ENCODE results near the gene GASK1B. TPM values are rescaled to one million over a fixed set of nuclear protein-coding genes. Genes with fewer than 3 reads are reported as not detected.

Gene GASK1B
- polyA plus RNA-seq (2011; rRNA removed) (2.4 and 2.9 TPM in 2 replicates), polyA plus RNA-seq (2017; fragmentation: RNase III; extraction: RNeasy Plus Mini Kit Qiagen cat#74134 plus additional on column Dnase treatment) (2.1 to 2.7 TPM (median 2.7 TPM) in 3 replicates), polyA minus RNA-seq (2011; rRNA and poly(A)+ RNA removed) (1.8 and 3.6 TPM in 2 replicates)
- 0.13 and 0.18 TPM in 2 replicates for polyA plus RNA-seq (2012; cell fraction: cytosol; rRNA removed)
- 0.23 TPM in 2 replicates for polyA plus RNA-seq (2012; cell fraction: nucleus; rRNA removed)

DNA sequence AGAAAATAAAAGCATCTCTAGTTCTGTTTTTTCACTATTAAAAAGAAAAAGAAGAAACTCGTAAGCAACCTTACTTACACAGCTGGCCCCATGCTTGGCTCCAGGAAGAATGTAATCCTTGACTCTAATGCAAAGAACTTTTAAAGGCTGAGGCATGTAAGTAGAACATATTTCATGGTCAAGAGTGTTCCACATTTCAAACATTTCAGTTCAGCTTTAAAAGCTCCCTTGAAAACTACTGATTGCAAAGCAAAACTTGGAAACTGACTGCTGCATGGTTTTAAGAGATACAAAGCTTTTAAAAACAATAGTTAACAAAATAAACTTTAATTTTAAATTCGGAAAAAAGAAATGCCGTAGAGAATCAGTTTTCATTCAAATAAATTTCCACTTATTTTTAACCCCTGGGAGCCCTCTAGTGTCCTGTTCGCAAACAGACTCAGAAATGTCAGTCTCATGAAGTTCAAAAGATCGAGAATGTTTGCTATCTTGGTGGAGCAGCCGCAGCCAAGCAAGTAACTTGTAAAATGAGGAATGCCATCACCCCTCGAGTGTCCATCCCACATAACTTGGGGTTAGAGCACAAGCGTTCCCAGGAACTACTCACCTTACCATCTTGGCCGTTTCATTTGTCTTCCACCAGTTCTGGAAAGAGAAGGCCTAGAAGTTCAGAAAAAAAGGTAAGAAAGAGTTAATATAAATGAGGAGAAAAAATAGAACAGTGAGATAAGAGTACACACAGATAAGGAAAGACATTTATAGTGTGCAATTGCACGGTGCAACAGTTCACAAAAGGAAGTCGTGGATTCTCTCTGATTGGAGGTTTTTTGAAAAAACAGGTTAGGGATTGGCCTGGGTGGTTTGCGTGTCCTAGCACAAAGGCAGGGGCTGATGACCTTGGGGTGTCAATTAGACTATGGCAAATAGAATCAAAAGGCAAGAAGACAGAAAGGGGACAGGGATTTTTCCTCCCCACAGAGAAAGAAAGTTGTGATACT is at the start of gene GASK1B:
TSS of gene GASK1B (minus strand) at position 765 of the 998 bp plus-strand sequence. CDS start 1,650 bp downstream, outside the sequence.
- FAIRE-seq (no peak), ATAC-seq (peak; percentile 74 to 82), DNase-seq (ENCODE audit: low read depth in 1 of 2, low spot score in 1 of 2) (peak; percentile 25 to 53)
- H3K27ac ChIP-seq, result peak within 1 kb of the TSS; percentile 60 to 76
- ChIA-PET POLR2A (interaction anchor here (1.1 kb wide), 1 partner anchor 38 kb away, joined by 3 read pairs; the partner anchor contains the start of gene TMEM144), CTCF (interaction anchor here (0.6 to 1.7 kb wide), 33 partner anchors 9 to 422 kb away, joined by 3 to 14 read pairs (median 4); no protein-coding TSS in a partner anchor)
- H3K4me1 ChIP-seq, result peaks cover 5% of the 10 kb centered on the region; the same call in 2 of the 3 replicates
- peak; percentile 82 to 89 for TF ChIP-seq RAD21 (conservative IDR thresholded peaks at IDR 0.05 in 1 of 2, IDR thresholded peaks at IDR 0.05 in 1 of 2)
- TF ChIP-seq KDM1A (IDR thresholded peaks at IDR 0.05; ENCODE audit: low read depth), result no peak
- TF ChIP-seq SMC3 (IDR thresholded peaks at IDR 0.05), result peak; percentile 94
- no peak for TF ChIP-seq PHF8 (IDR thresholded peaks at IDR 0.05; ENCODE audit: borderline replicate concordance, low read depth)
- TF ChIP-seq RCOR1 (IDR thresholded peaks at IDR 0.05; ENCODE audit: low read depth, low read length), result no peak
- TF ChIP-seq POLR2A (IDR thresholded peaks at IDR 0.05; ENCODE audit: low read length), result no peak
- TF ChIP-seq, protein P1, sequence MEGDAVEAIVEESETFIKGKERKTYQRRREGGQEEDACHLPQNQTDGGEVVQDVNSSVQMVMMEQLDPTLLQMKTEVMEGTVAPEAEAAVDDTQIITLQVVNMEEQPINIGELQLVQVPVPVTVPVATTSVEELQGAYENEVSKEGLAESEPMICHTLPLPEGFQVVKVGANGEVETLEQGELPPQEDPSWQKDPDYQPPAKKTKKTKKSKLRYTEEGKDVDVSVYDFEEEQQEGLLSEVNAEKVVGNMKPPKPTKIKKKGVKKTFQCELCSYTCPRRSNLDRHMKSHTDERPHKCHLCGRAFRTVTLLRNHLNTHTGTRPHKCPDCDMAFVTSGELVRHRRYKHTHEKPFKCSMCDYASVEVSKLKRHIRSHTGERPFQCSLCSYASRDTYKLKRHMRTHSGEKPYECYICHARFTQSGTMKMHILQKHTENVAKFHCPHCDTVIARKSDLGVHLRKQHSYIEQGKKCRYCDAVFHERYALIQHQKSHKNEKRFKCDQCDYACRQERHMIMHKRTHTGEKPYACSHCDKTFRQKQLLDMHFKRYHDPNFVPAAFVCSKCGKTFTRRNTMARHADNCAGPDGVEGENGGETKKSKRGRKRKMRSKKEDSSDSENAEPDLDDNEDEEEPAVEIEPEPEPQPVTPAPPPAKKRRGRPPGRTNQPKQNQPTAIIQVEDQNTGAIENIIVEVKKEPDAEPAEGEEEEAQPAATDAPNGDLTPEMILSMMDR (IDR thresholded peaks at IDR 0.05), result peak; percentile 79
- TF ChIP-seq CHD2 (IDR thresholded peaks at IDR 0.05; ENCODE audit: low read length, partially characterized antibody), result no peak
- no peak for TF ChIP-seq HOXA7 (CRISPR knock-in tag; IDR thresholded peaks at IDR 0.05)
- TF ChIP-seq MAFK (IDR thresholded peaks at IDR 0.05; ENCODE audit: partially characterized antibody), result no peak
- TF ChIP-seq, protein P2, sequence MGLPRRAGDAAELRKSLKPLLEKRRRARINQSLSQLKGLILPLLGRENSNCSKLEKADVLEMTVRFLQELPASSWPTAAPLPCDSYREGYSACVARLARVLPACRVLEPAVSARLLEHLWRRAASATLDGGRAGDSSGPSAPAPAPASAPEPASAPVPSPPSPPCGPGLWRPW (IDR thresholded peaks at IDR 0.05), result no peak
- peak within 1 kb of the TSS; percentile 61 for H3K4me2 ChIP-seq
- peak within 1 kb of the TSS; percentile 23; the same call in 1 of the 3 replicates for H3K4me3 ChIP-seq
- 12% methylated on average over 12 of the region's 12 CpGs for WGBS (ENCODE audit: missing lambda C conversion rate)
- H3K9me3 ChIP-seq, result no peaks in the 10 kb centered on the region

GRCh38 chr4:158219623-158220022 is 46.8 kb upstream of the GASK1B start:
- ATAC-seq, result no peak
- no peak overlapping the region for H3K27ac ChIP-seq
- H3K4me1 ChIP-seq, result no peaks in the 10 kb centered on the region
- no peak for FAIRE-seq
- ChIA-PET CTCF (interaction anchor here (1.3 kb wide), 1 partner anchor 27 kb away, joined by 4 read pairs; no protein-coding TSS in a partner anchor), POLR2A (interaction anchor here (1.7 kb wide), 1 partner anchor 9 kb away, joined by 5 read pairs; the partner anchor contains the start of gene TMEM144)
- 90% methylated on average over 1 of the region's 1 CpG for WGBS (ENCODE audit: missing lambda C conversion rate)
- TF ChIP-seq BHLHE40 (IDR thresholded peaks at IDR 0.05; ENCODE audit: low read depth, low read length) (no peak), FOSL2 (IDR thresholded peaks at IDR 0.05) (no peak), FOSL2 (CRISPR knock-in tag; IDR thresholded peaks at IDR 0.05) (no peak), SMC3 (IDR thresholded peaks at IDR 0.05) (no peak), HDAC2 (IDR thresholded peaks at IDR 0.05) (no peak), CBX2 (IDR thresholded peaks at IDR 0.05; ENCODE audit: borderline replicate concordance, low read depth) (no peak), CHD4 (IDR thresholded peaks at IDR 0.05; ENCODE audit: borderline replicate concordance) (no peak), RARB (CRISPR knock-in tag; IDR thresholded peaks at IDR 0.05) (no peak), NFE2L2 (conservative IDR thresholded peaks at IDR 0.05; ENCODE audit: low read length) (no peak), PHF8 (IDR thresholded peaks at IDR 0.05; ENCODE audit: borderline replicate concordance, low read depth) (no peak), NR3C1 (IDR thresholded peaks at IDR 0.05) (no peak), EP300 (IDR thresholded peaks at IDR 0.05) (no peak), CBX8 (IDR thresholded peaks at IDR 0.05) (no peak), JUN (IDR thresholded peaks at IDR 0.05) (no peak), TP53 (CRISPR knock-in tag; IDR thresholded peaks at IDR 0.05) (no peak), RFX5 (IDR thresholded peaks at IDR 0.05) (no peak), EHMT2 (IDR thresholded peaks at IDR 0.05; ENCODE audit: low read depth) (no peak), MAFK (IDR thresholded peaks at IDR 0.05; ENCODE audit: partially characterized antibody) (no peak)
- TF ChIP-seq, protein P3, sequence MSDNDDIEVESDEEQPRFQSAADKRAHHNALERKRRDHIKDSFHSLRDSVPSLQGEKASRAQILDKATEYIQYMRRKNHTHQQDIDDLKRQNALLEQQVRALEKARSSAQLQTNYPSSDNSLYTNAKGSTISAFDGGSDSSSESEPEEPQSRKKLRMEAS (IDR thresholded peaks at IDR 0.05), result no peak
- TF ChIP-seq, protein P4, sequence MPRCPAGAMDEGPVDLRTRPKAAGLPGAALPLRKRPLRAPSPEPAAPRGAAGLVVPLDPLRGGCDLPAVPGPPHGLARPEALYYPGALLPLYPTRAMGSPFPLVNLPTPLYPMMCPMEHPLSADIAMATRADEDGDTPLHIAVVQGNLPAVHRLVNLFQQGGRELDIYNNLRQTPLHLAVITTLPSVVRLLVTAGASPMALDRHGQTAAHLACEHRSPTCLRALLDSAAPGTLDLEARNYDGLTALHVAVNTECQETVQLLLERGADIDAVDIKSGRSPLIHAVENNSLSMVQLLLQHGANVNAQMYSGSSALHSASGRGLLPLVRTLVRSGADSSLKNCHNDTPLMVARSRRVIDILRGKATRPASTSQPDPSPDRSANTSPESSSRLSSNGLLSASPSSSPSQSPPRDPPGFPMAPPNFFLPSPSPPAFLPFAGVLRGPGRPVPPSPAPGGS (IDR thresholded peaks at IDR 0.05), result no peak
- H3K4me2 ChIP-seq, result no peak overlapping the region
- no peak for DNase-seq (ENCODE audit: low read depth in 1 of 2, low spot score in 1 of 2)
- H3K9me3 ChIP-seq, result no peaks in the 10 kb centered on the region
- H3K4me3 ChIP-seq, result no peak overlapping the region
